ENCODE results near the gene MLH3.

DNA sequence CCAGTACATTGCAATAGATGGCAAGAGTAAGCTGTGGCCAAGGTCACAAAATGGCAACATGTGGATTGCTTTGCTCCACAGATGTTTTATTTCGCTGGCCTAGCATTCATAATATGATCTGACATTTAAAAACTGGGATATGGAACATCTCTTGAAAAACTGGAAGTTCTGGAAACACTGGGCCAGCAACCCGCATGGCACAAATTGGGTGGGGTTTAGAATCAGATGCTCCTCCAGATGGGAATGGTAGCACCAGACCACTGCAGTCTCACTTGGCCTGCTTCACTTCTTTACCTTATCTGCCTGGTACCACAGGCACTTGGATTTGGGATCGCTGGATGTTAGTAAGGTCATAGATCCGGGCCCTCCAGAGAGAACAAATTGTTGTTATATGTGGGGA lies 28.3 kb upstream of the MLH3 start:
- no peak for TF ChIP-seq POLR2AphosphoS5 (IDR thresholded peaks at IDR 0.05; ENCODE audit: borderline replicate concordance, low read depth, low read length)
- TF ChIP-seq EZH2 (IDR thresholded peaks at IDR 0.05), result no peak

Measured in SK-N-MC (cell line).